Brain microvascular endothelial cell (primary cell): ENCODE results near the gene PROSER2.

Experiments
- DNase-seq: peaks from one replicate; pipeline ENCODE4 v3.0.0-alpha.2; 2020
- H3K27ac ChIP-seq: fragments of 250-450 bp; sonication (Bioruptor Pico); 2 replicates; pipeline ENCODE4 v1.5.1; 2020; ENCODE audit warnings: mild to moderate bottlenecking, moderate library complexity
- H3K27me3 ChIP-seq: fragments of 250-450 bp; sonication (Bioruptor Pico); replicated peaks from 2 replicates; pipeline ENCODE4 v1.5.1; 2020; ENCODE audit warnings: mild to moderate bottlenecking
- H3K36me3 ChIP-seq: fragments of 250-450 bp; sonication (Bioruptor Pico); replicated peaks from 2 replicates; pipeline ENCODE4 v1.5.1; 2020; ENCODE audit warnings: mild to moderate bottlenecking
- H3K4me3 ChIP-seq: 2 replicates; pipeline ENCODE4 v1.5.1; 2011; ENCODE audit warnings: low read depth, mild to moderate bottlenecking, control low read depth, low read length, moderate library complexity
- CTCF ChIP-seq: IDR thresholded peaks from 2 replicates; pipeline ENCODE4 v1.5.1; 2011; ENCODE audit warnings: low read depth, mild to moderate bottlenecking, moderate library complexity, low read length, control low read depth, inconsistent platforms; ENCODE audit errors: missing control alignments
- in situ Hi-C: cut with HindIII; loops from 2 replicates; pipeline ENCODE4 v1.10.0; 2017; ENCODE audit warnings: low sequenced_read_pairs, low pct_ligation_motif_present

Gene PROSER2

GRCh38 chr10:11910102-11910501 lies 86.9 kb downstream of the PROSER2 start:
- Histone ChIP-seq H3K27ac (no peak overlapping the region), H3K4me3 (no peak overlapping the region), H3K36me3 (no peaks in the 10 kb centered on the region), H3K27me3 (no peaks in the 10 kb centered on the region)
- in situ Hi-C loops, result no loop called here
- TF ChIP-seq CTCF, result no peak
- DNase-seq, result no peak

- Histone ChIP-seq H3K4me3 (no peak overlapping the region), H3K36me3 (no peaks in the 10 kb centered on the region), H3K27me3 (no peaks in the 10 kb centered on the region), H3K27ac (no peak overlapping the region)
- no peak for DNase-seq
- no peak for TF ChIP-seq CTCF
- in situ Hi-C loops, result no loop called here
These were observed 90.0 kb downstream of the PROSER2 start for GRCh38 chr10:11913079-11913641.

GRCh38 chr10:11918384-11918783 lies 95.2 kb downstream of the PROSER2 start:
- in situ Hi-C loops, result no loop called here
- Histone ChIP-seq H3K27me3 (no peaks in the 10 kb centered on the region), H3K27ac (no peak overlapping the region), H3K36me3 (peaks cover 19% of the 10 kb centered on the region), H3K4me3 (no peak overlapping the region)
- no peak for TF ChIP-seq CTCF
- DNase-seq, result no peak

GRCh38 chr10:11919271-11919670 lies 96.1 kb downstream of the PROSER2 start:
- in situ Hi-C loops, result no loop called here
- no peak for TF ChIP-seq CTCF

More at GRCh38 chr10:11919271-11919670, 96.1 kb downstream of the PROSER2 start:
- Histone ChIP-seq H3K27ac (no peak overlapping the region), H3K36me3 (peaks cover 19% of the 10 kb centered on the region), H3K4me3 (no peak overlapping the region), H3K27me3 (no peaks in the 10 kb centered on the region)
- no peak for DNase-seq
